HL-60 (cell line): Measurements from ENCODE around the gene NFYC.

ENCODE experiments used
- DNase-seq, 2 experiments: peaks; one replicate each; pipeline ENCODE4 v3.0.0-alpha.2; 2010 to 2020; ENCODE audit warnings: low read depth in 1 of 2, low spot score in 1 of 2
- H3K27ac ChIP-seq: fragments of 250-450 bp; sonication (Bioruptor Pico); replicated peaks from 2 replicates; pipeline ENCODE4 v1.5.1; 2020; ENCODE audit warnings: mild to moderate bottlenecking, moderate library complexity
- H3K27me3 ChIP-seq: fragments of 250-450 bp; sonication (Bioruptor Pico); 2 replicates; pipeline ENCODE4 v1.5.1; 2021; ENCODE audit warnings: mild to moderate bottlenecking, moderate library complexity; ENCODE audit not compliant: insufficient read depth, poor library complexity, severe bottlenecking
- H3K4me3 ChIP-seq: replicated peaks from 2 replicates; pipeline ENCODE4 v1.5.1; 2011; ENCODE audit warnings: mild to moderate bottlenecking, control low read depth, low read length; ENCODE audit not compliant: insufficient read depth
- CTCF ChIP-seq: IDR thresholded peaks from one replicate; pipeline ENCODE4 v1.5.1; 2011; ENCODE audit warnings: low read length, control low read depth, inconsistent platforms; ENCODE audit not compliant: insufficient read depth
- GABPA ChIP-seq: IDR thresholded peaks from 2 replicates; pipeline ENCODE4 v1.6.1; 2012; ENCODE audit warnings: low read depth
- POLR2AphosphoS5 ChIP-seq: IDR thresholded peaks from 2 replicates; pipeline ENCODE4 v1.6.1; 2012; ENCODE audit warnings: low read depth
- REST ChIP-seq: IDR thresholded peaks from 2 replicates; pipeline ENCODE4 v1.6.1; 2012; ENCODE audit warnings: low read depth; ENCODE audit not compliant: insufficient replicate concordance
- SPI1 ChIP-seq: IDR thresholded peaks from 2 replicates; pipeline ENCODE4 v1.6.1; 2012; ENCODE audit warnings: low read depth, mild to moderate bottlenecking, borderline replicate concordance

Gene NFYC

GRCh38 chr1:40806240-40806639, 114.7 kb downstream of the NFYC start:
- TF ChIP-seq GABPA (no peak), CTCF (no peak), REST (no peak), SPI1 (no peak), POLR2AphosphoS5 (no peak)
- no peak for DNase-seq
- Histone ChIP-seq H3K4me3 (no peak overlapping the region), H3K27me3 (no peaks in the 10 kb centered on the region), H3K27ac (no peak overlapping the region)

- H3K27me3 ChIP-seq: no peaks in the 10 kb centered on the region
- no peak overlapping the region for H3K27ac ChIP-seq
- DNase-seq: no peak
- TF ChIP-seq GABPA (no peak), SPI1 (no peak), REST (no peak), POLR2AphosphoS5 (no peak), CTCF (no peak)
- no peak overlapping the region for H3K4me3 ChIP-seq
Measured at GRCh38 chr1:40806731-40807695, 115.5 kb downstream of the NFYC start.

- no peak for DNase-seq
- H3K4me3 ChIP-seq: no peak overlapping the region
- TF ChIP-seq GABPA: no peak
- no peak for TF ChIP-seq REST
- TF ChIP-seq CTCF: no peak
- H3K27me3 ChIP-seq: no peaks in the 10 kb centered on the region
- no peak overlapping the region for H3K27ac ChIP-seq
Measured at GRCh38 chr1:40808002-40808401, 116.5 kb downstream of the NFYC start.
